LNCaP clone FGC (cell line): Measurements from ENCODE around the gene GRIA4.

Experiments used
- DNase-seq: peaks from one replicate; pipeline ENCODE4 v3.0.0-alpha.2; 2011; ENCODE audit warnings: low read depth
- H3K4me3 ChIP-seq: 2 replicates; pipeline ENCODE4 v1.5.1; 2011; ENCODE audit warnings: mild to moderate bottlenecking, low read depth, low read length, control low read depth
- TF ChIP-seq, protein P1 (sequence below): IDR thresholded peaks from 2 replicates; pipeline ENCODE4 v1.5.1; 2012; ENCODE audit warnings: mild to moderate bottlenecking; ENCODE audit not compliant: control insufficient read depth, insufficient read depth; ENCODE audit errors: extremely low read depth

Gene GRIA4

DNA sequence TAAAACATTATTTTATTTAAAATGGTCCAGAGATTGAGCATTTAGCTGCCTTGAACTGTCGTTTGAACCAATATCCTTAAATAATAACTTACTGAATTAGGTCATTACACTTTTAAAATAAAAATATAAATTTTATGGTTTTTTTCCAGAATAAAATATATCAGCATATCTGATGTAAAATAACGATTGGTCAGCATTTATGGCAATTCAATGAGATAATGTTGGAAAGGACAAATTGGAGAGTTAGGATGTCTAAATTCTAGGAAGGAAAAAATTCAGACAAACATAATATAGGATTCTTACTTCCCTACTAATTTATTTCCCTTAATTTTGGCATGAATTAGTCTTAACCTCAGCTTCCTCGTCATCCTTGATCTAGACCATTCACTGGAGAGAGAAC, 113.4 kb downstream of the GRIA4 start:
- no peak overlapping the region for H3K4me3 ChIP-seq
- TF ChIP-seq, protein P1, sequence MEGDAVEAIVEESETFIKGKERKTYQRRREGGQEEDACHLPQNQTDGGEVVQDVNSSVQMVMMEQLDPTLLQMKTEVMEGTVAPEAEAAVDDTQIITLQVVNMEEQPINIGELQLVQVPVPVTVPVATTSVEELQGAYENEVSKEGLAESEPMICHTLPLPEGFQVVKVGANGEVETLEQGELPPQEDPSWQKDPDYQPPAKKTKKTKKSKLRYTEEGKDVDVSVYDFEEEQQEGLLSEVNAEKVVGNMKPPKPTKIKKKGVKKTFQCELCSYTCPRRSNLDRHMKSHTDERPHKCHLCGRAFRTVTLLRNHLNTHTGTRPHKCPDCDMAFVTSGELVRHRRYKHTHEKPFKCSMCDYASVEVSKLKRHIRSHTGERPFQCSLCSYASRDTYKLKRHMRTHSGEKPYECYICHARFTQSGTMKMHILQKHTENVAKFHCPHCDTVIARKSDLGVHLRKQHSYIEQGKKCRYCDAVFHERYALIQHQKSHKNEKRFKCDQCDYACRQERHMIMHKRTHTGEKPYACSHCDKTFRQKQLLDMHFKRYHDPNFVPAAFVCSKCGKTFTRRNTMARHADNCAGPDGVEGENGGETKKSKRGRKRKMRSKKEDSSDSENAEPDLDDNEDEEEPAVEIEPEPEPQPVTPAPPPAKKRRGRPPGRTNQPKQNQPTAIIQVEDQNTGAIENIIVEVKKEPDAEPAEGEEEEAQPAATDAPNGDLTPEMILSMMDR, result no peak
- DNase-seq, result no peak

DNA sequence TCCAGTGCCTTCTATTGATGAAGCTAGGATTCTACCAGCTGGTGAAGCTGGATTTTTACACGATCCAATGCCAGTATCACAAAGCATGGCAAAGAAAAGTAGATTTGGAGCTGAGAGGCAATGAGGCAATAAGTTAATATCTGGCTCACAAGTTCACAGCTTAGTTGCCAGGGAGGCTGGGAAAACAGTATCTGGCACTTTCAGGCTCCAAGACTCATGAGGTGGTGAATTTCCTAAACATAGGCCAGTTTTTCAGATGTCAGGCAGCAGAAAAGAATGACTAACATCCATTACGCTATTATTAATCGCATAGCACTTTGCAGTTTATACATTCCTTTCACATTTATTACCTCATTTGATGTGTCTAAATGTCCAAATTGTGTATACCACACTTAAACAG, 122.7 kb downstream of the GRIA4 start:
- H3K4me3 ChIP-seq, result no peak overlapping the region
- no peak for DNase-seq
- TF ChIP-seq, protein P1, result no peak

DNA sequence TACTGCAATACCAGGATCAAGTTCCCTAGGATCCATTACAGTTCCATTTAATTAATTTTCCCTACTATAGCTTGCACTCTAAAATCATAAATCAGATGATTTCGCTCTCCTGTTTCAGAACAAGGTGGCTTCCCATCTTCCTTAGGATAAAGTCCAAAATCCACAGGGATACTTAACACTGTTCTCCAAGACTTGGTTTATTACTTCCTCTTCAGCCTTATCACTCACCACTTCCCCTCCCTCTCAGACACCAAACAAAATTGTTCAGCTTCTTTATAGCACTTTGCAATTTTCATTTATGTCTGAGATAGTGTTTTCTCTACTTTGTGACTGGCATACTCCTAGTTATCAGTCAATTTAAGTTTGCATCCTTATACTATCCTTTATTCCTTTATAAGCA, 124.6 kb downstream of the GRIA4 start:
- TF ChIP-seq, protein P1, result no peak
- no peak overlapping the region for H3K4me3 ChIP-seq
- no peak for DNase-seq

DNA sequence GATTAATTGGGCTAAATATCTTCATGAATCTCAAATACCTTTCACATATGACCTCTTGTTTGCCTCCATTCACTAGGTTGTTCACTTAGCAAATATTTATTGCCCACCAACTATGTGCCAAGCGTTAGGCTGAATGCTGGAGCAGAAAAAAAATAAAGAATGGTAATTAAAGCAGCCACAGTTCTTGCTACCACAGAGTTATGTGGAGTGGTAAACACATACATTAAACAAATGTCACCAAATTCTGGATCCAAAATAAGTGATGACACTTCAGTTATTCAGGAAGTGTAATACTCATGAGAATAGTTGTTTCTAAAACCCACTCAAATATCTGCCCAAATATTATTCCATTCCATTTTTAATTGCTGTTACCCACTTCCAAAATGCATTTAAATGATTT, 128.4 kb downstream of the GRIA4 start:
- DNase-seq, result no peak
- no peak overlapping the region for H3K4me3 ChIP-seq
- TF ChIP-seq, protein P1, result no peak

DNA sequence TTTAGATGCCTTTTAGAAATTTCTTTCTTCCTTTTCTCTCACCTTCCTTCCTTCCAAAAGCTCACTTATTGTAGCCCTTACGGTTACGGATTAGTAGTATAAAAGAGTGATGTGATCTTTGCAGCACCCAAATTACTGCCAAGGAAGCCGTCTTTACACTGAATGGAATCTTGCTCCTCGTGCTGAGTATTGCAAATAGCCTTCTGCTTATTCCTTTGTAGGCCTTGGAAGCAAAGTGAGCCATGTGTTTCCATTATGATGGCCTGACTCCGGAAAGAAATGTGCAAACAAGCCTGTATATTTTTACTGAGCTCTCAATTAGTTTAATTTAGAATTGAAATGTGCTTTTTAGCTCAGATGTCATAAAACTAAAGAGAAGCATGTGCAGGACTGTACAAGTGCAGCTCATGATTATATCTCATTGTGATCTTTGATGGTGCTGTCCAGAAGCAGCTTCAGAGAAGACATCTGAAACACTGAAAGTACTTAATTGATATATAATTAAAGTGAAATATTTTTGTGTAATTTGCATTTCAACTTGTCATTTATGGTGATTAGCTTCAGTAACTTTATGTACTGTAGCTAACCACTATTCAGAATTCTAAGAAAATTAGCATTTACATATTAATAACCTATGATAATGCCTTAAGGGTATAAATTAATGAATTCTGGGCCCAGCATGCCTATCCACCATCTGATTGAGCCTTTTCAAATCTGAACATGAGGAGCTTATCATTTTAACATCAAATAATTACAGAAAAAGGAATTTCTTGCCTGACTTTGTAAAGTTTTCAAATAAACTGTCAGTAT, 129.3 kb downstream of the GRIA4 start:
- H3K4me3 ChIP-seq, result no peak overlapping the region
- DNase-seq, result no peak
- TF ChIP-seq, protein P1, result no peak

DNA sequence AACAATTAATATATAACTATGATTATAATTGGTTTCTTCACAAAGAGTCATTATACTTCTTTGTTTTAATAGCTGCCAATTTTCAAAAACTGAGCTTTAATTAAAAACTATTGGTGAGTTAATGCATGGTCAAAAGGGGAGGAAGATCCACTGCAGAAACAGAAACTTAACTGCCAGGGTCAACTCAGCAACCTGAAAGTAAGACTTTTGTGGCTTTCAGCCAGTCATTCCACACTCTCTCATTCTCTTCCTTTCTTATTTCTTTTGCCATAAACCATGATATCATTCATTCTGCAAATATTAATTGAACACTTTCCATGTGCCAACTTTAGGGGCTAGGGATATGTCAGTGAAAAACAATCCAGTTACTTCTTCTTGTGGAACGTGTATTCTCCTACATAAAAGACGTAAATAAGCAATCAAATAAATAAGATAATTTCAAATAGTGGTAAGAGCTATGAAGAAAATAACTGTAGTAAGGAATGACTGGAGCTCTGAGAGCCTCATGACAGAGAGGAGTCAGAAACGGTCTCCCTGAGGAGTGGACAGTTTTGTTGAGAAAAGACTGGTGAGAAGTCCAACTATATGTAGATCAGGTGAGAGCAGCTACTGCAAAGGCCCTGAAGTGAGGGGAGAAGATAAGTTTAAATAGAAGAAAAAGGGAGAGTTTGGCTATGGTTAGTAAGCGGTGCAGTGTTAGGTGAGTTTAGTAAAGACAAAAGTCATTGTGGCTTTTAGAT, 130.5 kb downstream of the GRIA4 start:
- TF ChIP-seq, protein P1, result no peak
- H3K4me3 ChIP-seq, result no peak overlapping the region
- DNase-seq, result no peak
